Activated naive CD4-positive, alpha-beta T cell treated with anti-CD3 and anti-CD28 coated beads, Interleukin-2, amount 10 ng/mL, durations not matched to agents 7 days and 5 days (primary cell): ENCODE data around the gene KATNIP.

Source experiments
- CTCF ChIA-PET: fragments of 350-600 bp; sonication (Branson Sonifier 250); formaldehyde crosslinking; loops from one replicate; lab custom pipeline; 2021; ENCODE audit warnings: antibody characterized with exemption; lab: Charles Lee
- DNase-seq: peaks from one replicate; pipeline ENCODE4 v3.0.0-alpha.2; 2020
- H3K27ac Mint-ChIP-seq: one replicate; pipeline ENCODE4 v1.8.0; 2021; ENCODE audit warnings: mild to moderate bottlenecking, moderate library complexity, mixed read lengths
- H3K27me3 Mint-ChIP-seq: one replicate; pipeline ENCODE4 v1.8.0; 2021; ENCODE audit warnings: mild to moderate bottlenecking, mixed read lengths
- H3K36me3 Mint-ChIP-seq: one replicate; pipeline ENCODE4 v1.8.0; 2021; ENCODE audit warnings: mixed read lengths
- H3K4me1 Mint-ChIP-seq: one replicate; pipeline ENCODE4 v1.8.0; 2021; ENCODE audit warnings: mixed read lengths
- H3K4me3 Mint-ChIP-seq: one replicate; pipeline ENCODE4 v1.8.0; 2021; ENCODE audit warnings: mild to moderate bottlenecking, moderate library complexity, mixed read lengths
- H3K9me3 Mint-ChIP-seq: one replicate; pipeline ENCODE4 v1.8.0; 2021; ENCODE audit warnings: mixed read lengths

The KATNIP gene

GRCh38 chr16:27583634-27584033 lies 33.7 kb downstream of the KATNIP start:
- Mint-ChIP-seq H3K9me3 (no peaks in the 10 kb centered on the region), H3K4me3 (no peak overlapping the region), H3K36me3 (no peaks in the 10 kb centered on the region), H3K27me3 (no peaks in the 10 kb centered on the region), H3K27ac (no peak overlapping the region), H3K4me1 (peaks cover 3% of the 10 kb centered on the region)
- no peak for DNase-seq
- CTCF ChIA-PET: no interaction called here

DNA sequence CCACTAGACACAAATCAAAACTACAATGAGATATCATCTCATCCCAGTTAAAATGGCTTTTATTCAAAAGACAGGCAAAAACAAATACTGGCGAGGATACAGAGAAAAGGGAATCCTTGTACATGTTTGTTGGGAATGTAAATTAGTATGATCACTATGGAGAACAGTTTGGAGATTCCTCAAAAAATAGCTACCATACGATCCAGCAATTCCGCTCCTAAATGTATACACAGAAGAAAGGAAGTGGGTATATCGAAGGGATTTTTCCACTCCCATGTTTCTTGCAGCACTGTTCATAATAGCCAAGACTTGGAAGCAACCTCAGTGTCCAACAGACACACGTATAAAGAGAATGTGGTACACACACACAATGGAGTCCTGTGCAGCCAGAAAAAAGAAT lies 35.3 kb downstream of the KATNIP start:
- no peaks in the 10 kb centered on the region for H3K27me3 Mint-ChIP-seq
- CTCF ChIA-PET: no interaction called here
- no peaks in the 10 kb centered on the region for H3K36me3 Mint-ChIP-seq
- H3K27ac Mint-ChIP-seq: no peak overlapping the region
- H3K4me3 Mint-ChIP-seq: no peak overlapping the region
- no peaks in the 10 kb centered on the region for H3K9me3 Mint-ChIP-seq
- H3K4me1 Mint-ChIP-seq: no peaks in the 10 kb centered on the region
- no peak for DNase-seq

- CTCF ChIA-PET: no interaction called here
- H3K36me3 Mint-ChIP-seq: peaks cover 2% of the 10 kb centered on the region
- H3K4me3 Mint-ChIP-seq: no peak overlapping the region
- no peaks in the 10 kb centered on the region for H3K9me3 Mint-ChIP-seq
- DNase-seq: no peak
- no peak overlapping the region for H3K27ac Mint-ChIP-seq
- H3K27me3 Mint-ChIP-seq: no peaks in the 10 kb centered on the region
- no peaks in the 10 kb centered on the region for H3K4me1 Mint-ChIP-seq
These were observed 36.8 kb downstream of the KATNIP start for GRCh38 chr16:27586711-27587110.

DNA sequence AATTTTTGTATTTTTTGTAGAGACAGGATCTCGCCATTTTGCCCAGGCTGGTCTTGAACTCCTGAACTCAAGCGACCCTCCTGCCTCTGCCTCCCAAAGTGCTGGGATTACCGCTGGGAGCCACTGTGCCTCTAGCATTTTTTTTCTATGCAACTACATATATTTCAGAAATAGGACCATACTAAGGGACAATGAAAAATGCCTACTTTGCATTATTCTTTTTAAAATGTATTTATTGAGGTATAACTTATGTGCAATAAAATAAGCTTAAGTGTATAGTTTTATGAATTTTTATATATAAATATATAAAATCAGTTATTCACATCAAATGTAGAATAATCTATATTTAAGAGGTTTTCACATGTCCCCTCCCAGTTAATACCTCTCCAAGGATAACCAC lies 38.1 kb downstream of the KATNIP start:
- Mint-ChIP-seq H3K27me3 (no peaks in the 10 kb centered on the region), H3K9me3 (no peaks in the 10 kb centered on the region), H3K36me3 (peaks cover 3% of the 10 kb centered on the region), H3K4me1 (no peaks in the 10 kb centered on the region), H3K4me3 (no peak overlapping the region), H3K27ac (no peak overlapping the region)
- CTCF ChIA-PET: no interaction called here
- DNase-seq: no peak

DNA sequence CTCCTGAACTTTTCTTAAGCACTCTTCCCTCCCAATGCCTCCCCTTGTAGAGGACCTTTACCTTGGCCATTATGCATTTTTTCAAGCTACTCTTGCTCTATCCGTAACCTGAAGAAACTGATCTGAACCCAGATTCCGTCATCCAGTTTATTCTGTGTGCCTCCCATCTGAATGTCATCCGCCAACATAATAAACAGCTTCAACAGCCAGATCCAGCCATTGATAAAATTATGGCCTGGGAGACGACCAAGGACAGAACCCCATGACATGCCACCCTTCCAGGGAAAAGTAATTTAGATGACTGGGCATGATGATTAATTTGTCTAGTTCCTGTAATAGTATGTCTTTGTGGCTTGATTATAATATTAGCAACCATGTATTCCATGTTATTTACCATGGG lies 41.9 kb downstream of the KATNIP start:
- CTCF ChIA-PET: no interaction called here
- Mint-ChIP-seq H3K27me3 (no peaks in the 10 kb centered on the region), H3K9me3 (no peaks in the 10 kb centered on the region), H3K27ac (no peak overlapping the region), H3K4me3 (no peak overlapping the region), H3K36me3 (peaks cover 3% of the 10 kb centered on the region), H3K4me1 (no peaks in the 10 kb centered on the region)
- DNase-seq: no peak

DNA sequence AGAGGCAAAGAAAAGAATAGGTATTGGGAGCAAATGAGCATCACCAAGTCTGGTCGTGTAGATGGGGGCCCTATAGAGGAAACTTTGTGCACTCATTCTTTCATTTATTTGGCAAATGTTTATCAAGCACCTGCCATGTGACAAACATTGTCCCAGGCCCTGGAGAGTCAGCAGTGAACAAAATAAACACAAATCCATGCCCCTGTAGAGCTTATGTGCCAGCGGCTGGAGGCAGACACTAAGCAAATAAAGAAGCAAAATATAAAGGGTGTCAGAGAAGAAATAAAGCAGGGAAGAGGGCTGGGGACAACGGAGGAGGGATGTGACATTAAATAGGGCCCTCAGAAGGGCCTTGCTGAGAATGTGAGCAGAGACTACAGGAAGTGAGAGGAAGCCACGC lies 45.5 kb downstream of the KATNIP start:
- CTCF ChIA-PET: no interaction called here

DNA sequence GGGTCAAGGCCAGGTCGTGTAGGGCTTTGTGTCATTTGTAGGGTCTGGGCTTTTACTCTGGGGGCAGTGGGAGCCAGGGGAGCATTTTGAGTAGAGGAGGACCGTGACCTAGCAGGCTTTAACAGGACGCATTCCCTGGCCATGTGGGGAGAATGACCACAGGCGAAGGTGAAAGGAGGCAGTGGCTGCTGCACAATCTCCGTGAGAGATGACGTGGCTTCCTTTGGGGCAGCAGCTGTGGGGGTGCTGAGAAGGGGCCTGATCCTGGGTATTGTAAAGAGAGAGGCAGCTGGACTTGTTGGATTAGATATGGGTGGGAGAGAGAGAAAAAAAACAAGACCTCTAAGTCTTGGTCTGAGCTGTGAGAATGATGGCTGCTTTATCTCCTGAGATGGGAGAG lies 46.0 kb downstream of the KATNIP start:
- H3K27ac Mint-ChIP-seq: no peak overlapping the region
- H3K27me3 Mint-ChIP-seq: no peaks in the 10 kb centered on the region
- CTCF ChIA-PET: no interaction called here
- H3K4me3 Mint-ChIP-seq: no peak overlapping the region
- DNase-seq: no peak
- peaks cover 3% of the 10 kb centered on the region for H3K36me3 Mint-ChIP-seq
- H3K4me1 Mint-ChIP-seq: no peaks in the 10 kb centered on the region
- no peaks in the 10 kb centered on the region for H3K9me3 Mint-ChIP-seq

More for the DNA sequence above, 45.5 kb downstream of the KATNIP start:
- Mint-ChIP-seq H3K9me3 (no peaks in the 10 kb centered on the region), H3K27me3 (no peaks in the 10 kb centered on the region), H3K36me3 (peaks cover 3% of the 10 kb centered on the region), H3K4me1 (no peaks in the 10 kb centered on the region), H3K4me3 (no peak overlapping the region), H3K27ac (no peak overlapping the region)
- no peak for DNase-seq

DNA sequence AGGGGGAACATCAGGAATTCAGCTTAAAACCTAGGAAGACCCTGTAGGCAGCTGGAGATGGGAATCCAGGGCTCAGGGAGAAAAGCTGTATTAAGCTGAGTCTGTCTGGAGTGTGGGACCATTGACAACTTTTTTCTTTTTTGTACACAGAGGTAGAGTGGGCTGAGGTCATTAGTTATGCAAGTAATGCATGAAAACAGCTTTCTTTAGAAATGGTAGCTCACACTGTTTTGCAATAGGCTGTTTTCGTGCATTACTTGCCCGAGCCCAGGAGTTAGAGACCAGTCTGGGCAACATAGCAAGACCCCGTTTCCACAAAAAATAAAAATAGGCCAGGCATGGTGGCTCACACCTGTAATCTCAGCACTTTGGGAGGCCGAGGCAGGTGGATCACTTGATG lies 46.5 kb downstream of the KATNIP start:
- no peaks in the 10 kb centered on the region for H3K9me3 Mint-ChIP-seq
- CTCF ChIA-PET: no interaction called here
- no peak overlapping the region for H3K27ac Mint-ChIP-seq
- no peaks in the 10 kb centered on the region for H3K4me1 Mint-ChIP-seq
- no peaks in the 10 kb centered on the region for H3K27me3 Mint-ChIP-seq
- DNase-seq: no peak
- peaks cover 3% of the 10 kb centered on the region for H3K36me3 Mint-ChIP-seq
- no peak overlapping the region for H3K4me3 Mint-ChIP-seq

DNA sequence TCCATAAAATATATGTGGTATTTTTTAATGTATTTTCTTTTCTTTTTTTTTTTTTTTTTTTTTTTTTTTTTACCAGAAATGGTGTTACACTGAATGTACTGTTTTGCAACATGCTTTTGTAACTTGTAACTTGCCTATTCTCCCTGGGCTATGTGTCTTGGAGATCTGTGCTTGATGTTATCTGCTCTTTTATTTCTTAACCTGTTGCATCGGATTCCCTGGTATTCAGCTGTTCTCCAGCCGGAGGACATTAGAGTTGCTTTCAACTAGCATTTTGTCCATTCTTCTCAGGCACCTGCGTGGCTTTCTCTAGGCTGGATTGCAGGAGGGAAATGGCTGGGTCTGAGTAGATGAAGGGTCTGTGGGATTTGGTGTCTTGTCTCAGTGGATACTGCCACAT lies 47.4 kb downstream of the KATNIP start:
- Mint-ChIP-seq H3K4me3 (no peak overlapping the region), H3K4me1 (no peaks in the 10 kb centered on the region), H3K36me3 (no peaks in the 10 kb centered on the region), H3K9me3 (no peaks in the 10 kb centered on the region), H3K27ac (no peak overlapping the region), H3K27me3 (no peaks in the 10 kb centered on the region)
- CTCF ChIA-PET: no interaction called here
- no peak for DNase-seq

DNA sequence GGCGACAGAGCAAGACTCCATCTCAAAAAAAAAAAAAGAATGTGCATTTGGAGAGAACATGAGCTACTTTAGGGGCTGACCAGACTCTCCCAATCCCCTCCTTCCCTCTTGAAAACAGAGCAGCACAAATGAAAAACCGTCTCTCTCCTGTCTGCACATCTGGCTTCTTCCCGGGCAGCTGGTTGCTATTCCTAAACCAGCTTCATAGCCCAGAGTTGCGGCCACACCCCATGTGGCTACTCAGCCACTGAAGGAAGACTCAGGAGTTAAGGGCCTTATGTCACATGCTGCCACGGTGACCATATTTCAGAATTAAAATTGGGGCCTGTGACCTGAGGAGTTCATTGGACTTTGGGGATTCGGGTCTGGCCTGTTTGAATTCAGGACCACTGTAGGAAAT lies 48.3 kb downstream of the KATNIP start:
- Mint-ChIP-seq H3K27me3 (no peaks in the 10 kb centered on the region), H3K4me3 (no peak overlapping the region), H3K27ac (no peak overlapping the region), H3K9me3 (no peaks in the 10 kb centered on the region), H3K36me3 (no peaks in the 10 kb centered on the region), H3K4me1 (no peaks in the 10 kb centered on the region)
- no peak for DNase-seq
- CTCF ChIA-PET: no interaction called here

DNA sequence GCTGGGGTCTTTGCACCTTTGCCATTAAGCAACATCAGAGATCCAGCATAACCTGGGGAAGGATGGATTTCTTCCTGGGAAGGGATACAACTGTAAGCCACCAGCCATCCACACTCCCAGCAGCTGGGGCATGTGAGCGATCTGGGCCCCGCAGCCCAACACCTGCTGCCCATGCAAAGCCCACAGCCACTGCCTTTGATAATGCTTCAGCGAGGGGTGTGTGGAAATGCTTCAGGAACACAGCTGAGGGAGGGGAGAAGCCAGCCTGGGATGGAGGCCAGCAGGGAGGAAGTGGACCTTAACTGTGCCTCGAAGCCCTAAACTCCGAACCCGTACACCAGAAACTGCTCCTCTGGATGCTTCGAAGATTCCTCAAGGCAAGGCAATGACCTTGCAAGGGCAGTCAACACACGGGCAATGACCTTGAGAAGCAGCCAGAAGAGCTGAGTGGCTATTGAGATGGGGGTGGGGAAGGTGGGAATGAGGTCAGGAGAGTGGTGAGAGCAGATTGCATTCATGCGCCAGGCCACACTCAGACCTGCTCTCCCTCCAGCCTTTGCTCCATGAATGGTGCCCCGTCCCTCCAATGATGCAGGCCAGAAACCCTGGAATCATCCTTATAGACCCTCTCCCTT lies 49.1 kb downstream of the KATNIP start:
- H3K36me3 Mint-ChIP-seq: no peaks in the 10 kb centered on the region
- H3K9me3 Mint-ChIP-seq: no peaks in the 10 kb centered on the region
- no peak overlapping the region for H3K4me3 Mint-ChIP-seq
- CTCF ChIA-PET: interaction anchor here (0.6 kb wide), 1 partner anchor 29 kb away, joined by 3 read pairs; no protein-coding TSS in a partner anchor
- no peaks in the 10 kb centered on the region for H3K4me1 Mint-ChIP-seq
- H3K27ac Mint-ChIP-seq: no peak overlapping the region
- DNase-seq: no peak
- no peaks in the 10 kb centered on the region for H3K27me3 Mint-ChIP-seq

DNA sequence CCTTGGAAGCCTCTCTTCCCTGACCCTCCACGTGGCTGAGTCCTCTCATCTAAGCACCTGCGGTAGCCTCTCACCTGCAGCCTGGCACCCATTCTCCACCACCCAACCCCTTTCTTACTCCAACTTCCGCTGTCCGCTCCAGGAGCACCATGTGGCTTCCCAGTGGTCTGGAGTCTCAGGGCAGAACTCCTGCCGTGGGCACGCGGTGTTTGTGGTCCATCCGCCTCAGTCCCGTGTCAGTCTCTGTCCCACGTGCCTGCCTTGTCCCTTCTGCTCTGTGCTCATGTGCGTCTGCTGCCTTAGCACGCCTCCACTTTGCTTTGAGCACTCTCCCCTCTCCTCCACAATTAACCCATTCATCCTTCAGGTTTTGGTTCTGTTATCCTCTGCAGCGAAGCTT lies 49.7 kb downstream of the KATNIP start:
- Mint-ChIP-seq H3K4me3 (no peak overlapping the region), H3K4me1 (no peaks in the 10 kb centered on the region), H3K9me3 (no peaks in the 10 kb centered on the region), H3K36me3 (no peaks in the 10 kb centered on the region), H3K27me3 (no peaks in the 10 kb centered on the region), H3K27ac (no peak overlapping the region)
- CTCF ChIA-PET: interaction anchor here (0.6 kb wide), 1 partner anchor 30 kb away, joined by 3 read pairs; no protein-coding TSS in a partner anchor
- no peak for DNase-seq
